HCT116 (cell line): ENCODE measurements around the gene TOX2. TPM values are rescaled to one million over a fixed set of nuclear protein-coding genes. Genes with fewer than 3 reads are reported as not detected.

Experiments used
- ATAC-seq: fragments of 200-7000 bp; cut with Tn5 transposase; 2 replicates; pipeline ENCODE4 v1.9.1; 2020; ENCODE audit warnings: mild to moderate bottlenecking, moderate library complexity
- BruUV-seq: library from RNA; stranded (reverse); fragments of 400-500 nt; replicated peaks from 2 replicates; lab custom pipeline; 2021; lab: Mats Ljungman, UMichigan
- CTCF ChIA-PET: fragments of 300-600 bp; sonication (Branson Sonifier 250); formaldehyde crosslinking; loops from one replicate; lab custom pipeline; 2021; ENCODE audit warnings: antibody characterized with exemption; lab: Charles Lee
- POLR2A ChIA-PET: fragments of 300-600, 350-600 bp; sonication (Branson Sonifier 250); formaldehyde crosslinking; loops from one replicate; lab custom pipeline; 2021; ENCODE audit warnings: antibody characterized with exemption; lab: Charles Lee
- RAD21 ChIA-PET, 2 experiments: fragments of 300-600 bp; sonication (Branson Sonifier 250); formaldehyde crosslinking; loops; one replicate each; lab custom pipeline; 2023; ENCODE audit warnings: low total read pairs in 2 of 2; ENCODE audit not compliant: uncharacterized antibody in 2 of 2, unreplicated experiment in 2 of 2, low non-redundant PET in 1 of 2; lab: Charles Lee
- DNase-seq: peaks from one replicate; pipeline ENCODE4 v3.0.0-alpha.2; 2010; ENCODE audit warnings: low read depth, low spot score
- H2AFZ ChIP-seq: fragments of 200-600 bp; shearing (Covaris generic), sonication (generic); 2 replicates; pipeline ENCODE4 v1.6.1; 2017; ENCODE audit warnings: low read depth, mixed run types, mixed read lengths, antibody characterized with exemption, low read length; ENCODE audit not compliant: poor library complexity, severe bottlenecking
- H3K27ac ChIP-seq: 2 replicates; pipeline ENCODE4 v1.5.1; 2012; ENCODE audit warnings: low read depth, low read length
- H3K27me3 ChIP-seq: fragments of 200-600 bp; sonication (generic); 2 replicates; pipeline ENCODE4 v1.6.1; 2016; ENCODE audit warnings: mixed run types, low read length, mixed read lengths; ENCODE audit not compliant: insufficient read depth
- H3K36me3 ChIP-seq, 2 experiments: fragments of 200-500 bp in 1 of 2; fragments of 200-600 bp in 1 of 2; sonication (Bioruptor generic) in 1 of 2; sonication (generic) in 1 of 2; 2 replicates each; pipeline versions ENCODE4 v1.5.1 to v1.6.1; 2014 to 2016; ENCODE audit warnings: low read length in 2 of 2, inconsistent platforms in 1 of 2, mixed read lengths in 1 of 2, mixed run types in 1 of 2; ENCODE audit not compliant: insufficient read depth in 2 of 2, control insufficient read depth in 1 of 2
- H3K4me1 ChIP-seq, 2 experiments: fragments of 200-600 bp in 1 of 2; sonication (generic) in 1 of 2; 2 replicates each; pipeline versions ENCODE4 v1.5.1 to v1.6.1; 2012 to 2017; ENCODE audit warnings: low read length in 2 of 2, inconsistent platforms in 1 of 2, mild to moderate bottlenecking in 1 of 2, mixed read lengths in 1 of 2, mixed run types in 1 of 2, moderate library complexity in 1 of 2; ENCODE audit not compliant: insufficient read depth in 2 of 2, control insufficient read depth in 1 of 2
- H3K4me2 ChIP-seq: fragments of 200-600 bp; sonication (generic); 2 replicates; pipeline ENCODE4 v1.6.1; 2017; ENCODE audit warnings: mixed run types, low read length, mixed read lengths
- H3K4me3 ChIP-seq, 2 experiments: fragments of 200-600 bp in 1 of 2; sonication (generic) in 1 of 2; replicated peaks in 1 of 2; 2 replicates each; pipeline ENCODE4 v1.5.1; 2011 to 2016; ENCODE audit warnings: low read length in 2 of 2, control low read depth in 1 of 2, low read depth in 1 of 2, mild to moderate bottlenecking in 1 of 2, mixed read lengths in 1 of 2, mixed run types in 1 of 2
- H3K79me2 ChIP-seq: fragments of 200-600 bp; sonication (generic); 2 replicates; pipeline ENCODE4 v1.6.1; 2017; ENCODE audit warnings: mild to moderate bottlenecking, mixed run types, low read length, moderate library complexity, mixed read lengths; ENCODE audit not compliant: insufficient read depth
- H3K9ac ChIP-seq: fragments of 200-600 bp; sonication (generic); 2 replicates; pipeline ENCODE4 v1.6.1; 2016; ENCODE audit warnings: low read length, mixed read lengths
- H3K9me2 ChIP-seq: fragments of 200-600 bp; sonication (generic), shearing (Covaris generic); 2 replicates; pipeline ENCODE4 v1.6.1; 2017; ENCODE audit warnings: mixed run types, mild to moderate bottlenecking, moderate library complexity; ENCODE audit not compliant: insufficient read depth
- H3K9me3 ChIP-seq, 2 experiments: fragments of 200-500 bp in 1 of 2; fragments of 200-600 bp in 1 of 2; sonication (Bioruptor generic) in 1 of 2; sonication (generic) in 1 of 2; 2 replicates each; pipeline ENCODE4 v1.6.1; 2014 to 2017; ENCODE audit warnings: low read length in 2 of 2, mixed read lengths in 2 of 2, inconsistent platforms in 1 of 2, low read depth in 1 of 2, mild to moderate bottlenecking in 1 of 2, mixed run types in 1 of 2, moderate library complexity in 1 of 2; ENCODE audit not compliant: control insufficient read depth in 1 of 2, insufficient read depth in 1 of 2
- H4K20me1 ChIP-seq: fragments of 200-600 bp; sonication (generic), shearing (Covaris generic); 2 replicates; pipeline ENCODE4 v1.6.1; 2017; ENCODE audit warnings: mixed run types, mild to moderate bottlenecking, moderate library complexity; ENCODE audit not compliant: insufficient read depth
- CBX3 ChIP-seq: IDR thresholded peaks from 2 replicates; pipeline ENCODE4 v1.6.1; 2012; ENCODE audit warnings: low read depth
- ELF1 ChIP-seq: IDR thresholded peaks from 2 replicates; pipeline ENCODE4 v1.6.1; 2012; ENCODE audit warnings: low read depth, borderline replicate concordance
- EZH2 ChIP-seq: fragments of 200-600 bp; sonication (generic); IDR thresholded peaks from 2 replicates; pipeline ENCODE4 v1.6.1; 2017; ENCODE audit warnings: antibody characterized with exemption, mixed run types
- EZH2phosphoT487 ChIP-seq: fragments of 200-600 bp; IDR thresholded peaks from 2 replicates; pipeline ENCODE4 v1.6.1; 2018; ENCODE audit warnings: antibody characterized with exemption, borderline replicate concordance
- FOSL1 ChIP-seq: IDR thresholded peaks from 2 replicates; pipeline ENCODE4 v1.6.1; 2012; ENCODE audit warnings: low read depth
- JUND ChIP-seq: IDR thresholded peaks from 2 replicates; pipeline ENCODE4 v1.6.1; 2012
- POLR2AphosphoS5 ChIP-seq: IDR thresholded peaks from 2 replicates; pipeline ENCODE4 v1.6.1; 2011; ENCODE audit warnings: mild to moderate bottlenecking, low read depth, low read length, moderate library complexity
- SP1 ChIP-seq: IDR thresholded peaks from 2 replicates; pipeline ENCODE4 v1.6.1; 2012; ENCODE audit warnings: low read depth
- SRF ChIP-seq: IDR thresholded peaks from 2 replicates; pipeline ENCODE4 v1.6.1; 2012; ENCODE audit warnings: low read depth
- YY1 ChIP-seq: IDR thresholded peaks from 2 replicates; pipeline ENCODE4 v1.6.1; 2011; ENCODE audit warnings: low read length, low read depth, moderate library complexity, mild to moderate bottlenecking; ENCODE audit not compliant: insufficient replicate concordance; ENCODE audit errors: extremely low read depth
- ZBTB33 ChIP-seq: IDR thresholded peaks from 2 replicates; pipeline ENCODE4 v1.6.1; 2011; ENCODE audit warnings: mild to moderate bottlenecking, low read length, moderate library complexity; ENCODE audit not compliant: insufficient replicate concordance; ENCODE audit errors: extremely low read depth
- ZFX ChIP-seq: fragments of 450-650 bp; IDR thresholded peaks from 2 replicates; pipeline ENCODE4 v1.6.1; 2017
- intact Hi-C: fragments of 100-400 bp; cut with micrococcal nuclease; formaldehyde crosslinking; loops from 2 replicates; pipeline ENCODE4 v1.10.0; 2022
- total RNA-seq: library from RNA; stranded (reverse); gene quantifications from one replicate; pipeline ENCODE4 v1.2.1, GENCODE V29; 2021; ENCODE audit not compliant: unreplicated experiment

TOX2 gene
- total RNA-seq, 1 experiment from 2014 or later: 39.6 TPM

- TF ChIP-seq ZBTB33: no peak
- no peak for TF ChIP-seq YY1
- no peak for TF ChIP-seq EZH2
- TF ChIP-seq EZH2phosphoT487: no peak
- TF ChIP-seq SRF: no peak
- TF ChIP-seq POLR2AphosphoS5: no peak
Observed at GRCh38 chr20:43992885-43993284, 78.2 kb downstream of the TOX2 start (continued).

- ChIA-PET CTCF (interaction anchor here (1.8 kb wide), 1 partner anchor 10 kb away, joined by 5 read pairs; no protein-coding TSS in a partner anchor), RAD21 (no interaction called here), POLR2A (interaction anchor here (0.9 kb wide), 1 partner anchor 18 kb away, joined by 3 read pairs; no protein-coding TSS in a partner anchor)
- Histone ChIP-seq H3K79me2 (no peaks in the 10 kb centered on the region), H3K4me1 (0 out of 4 replicates have a peak, but pooled peaks cover 0 to 4% of the 10 kb centered on the region in 2 experiments), H3K9ac (no peak overlapping the region), H2AFZ (no peak overlapping the region), H3K27ac (no peak overlapping the region), H3K27me3 (no peaks in the 10 kb centered on the region), H3K9me3 (no peaks in the 10 kb centered on the region), H3K36me3 (no peaks in the 10 kb centered on the region), H3K9me2 (no peaks in the 10 kb centered on the region), H4K20me1 (no peaks in the 10 kb centered on the region), H3K4me3 (no peak overlapping the region), H3K4me2 (no peak overlapping the region)
- no TSS peak for BruUV-seq
- DNase-seq: no peak
- intact Hi-C loops: no loop called here
- ATAC-seq: no peak
- no peak for TF ChIP-seq SP1
- TF ChIP-seq ZFX: no peak
- TF ChIP-seq FOSL1: no peak
- no peak for TF ChIP-seq JUND
- TF ChIP-seq ELF1: no peak
- TF ChIP-seq EZH2phosphoT487: no peak
- no peak for TF ChIP-seq CBX3
- TF ChIP-seq YY1: no peak
Observed at GRCh38 chr20:43993560-43993959, 78.9 kb downstream of the TOX2 start.
